ENCODE measurements around the gene TACR2.

DNA sequence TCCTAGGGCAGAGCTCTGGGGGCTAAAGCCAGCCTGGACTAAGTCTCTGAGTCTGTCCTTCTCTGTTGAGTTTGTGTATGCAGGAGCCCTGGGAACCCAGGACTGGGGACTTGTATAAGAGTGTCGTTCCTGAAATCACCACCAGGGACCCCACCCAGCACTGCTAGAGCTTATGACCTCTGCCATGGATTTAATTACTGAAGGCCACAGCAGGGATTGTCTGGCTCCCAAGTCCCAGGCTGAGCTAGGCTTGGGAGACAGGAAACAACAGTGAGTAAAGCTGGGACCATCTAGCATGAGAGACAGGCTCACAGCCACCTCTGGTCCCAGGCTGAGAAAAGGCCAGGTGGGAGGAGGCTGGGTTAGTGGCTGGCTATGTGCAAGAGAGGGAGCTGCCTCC is 33.1 kb upstream of the TACR2 start:
- TF ChIP-seq, protein P1, sequence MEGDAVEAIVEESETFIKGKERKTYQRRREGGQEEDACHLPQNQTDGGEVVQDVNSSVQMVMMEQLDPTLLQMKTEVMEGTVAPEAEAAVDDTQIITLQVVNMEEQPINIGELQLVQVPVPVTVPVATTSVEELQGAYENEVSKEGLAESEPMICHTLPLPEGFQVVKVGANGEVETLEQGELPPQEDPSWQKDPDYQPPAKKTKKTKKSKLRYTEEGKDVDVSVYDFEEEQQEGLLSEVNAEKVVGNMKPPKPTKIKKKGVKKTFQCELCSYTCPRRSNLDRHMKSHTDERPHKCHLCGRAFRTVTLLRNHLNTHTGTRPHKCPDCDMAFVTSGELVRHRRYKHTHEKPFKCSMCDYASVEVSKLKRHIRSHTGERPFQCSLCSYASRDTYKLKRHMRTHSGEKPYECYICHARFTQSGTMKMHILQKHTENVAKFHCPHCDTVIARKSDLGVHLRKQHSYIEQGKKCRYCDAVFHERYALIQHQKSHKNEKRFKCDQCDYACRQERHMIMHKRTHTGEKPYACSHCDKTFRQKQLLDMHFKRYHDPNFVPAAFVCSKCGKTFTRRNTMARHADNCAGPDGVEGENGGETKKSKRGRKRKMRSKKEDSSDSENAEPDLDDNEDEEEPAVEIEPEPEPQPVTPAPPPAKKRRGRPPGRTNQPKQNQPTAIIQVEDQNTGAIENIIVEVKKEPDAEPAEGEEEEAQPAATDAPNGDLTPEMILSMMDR (IDR thresholded peaks at IDR 0.05) = peak; percentile 35 to 53 (median 40)
- TF ChIP-seq POLR2A (IDR thresholded peaks at IDR 0.05) = no peak

All from right lobe of liver (tissue), 4 donors.